ENCODE results near the gene VAMP3. TPM values are rescaled to one million over a fixed set of nuclear protein-coding genes. Genes with fewer than 3 reads are reported as not detected.

The VAMP3 gene
- total RNA-seq, 1 donor from 2014 or later: 31.8 TPM

DNA sequence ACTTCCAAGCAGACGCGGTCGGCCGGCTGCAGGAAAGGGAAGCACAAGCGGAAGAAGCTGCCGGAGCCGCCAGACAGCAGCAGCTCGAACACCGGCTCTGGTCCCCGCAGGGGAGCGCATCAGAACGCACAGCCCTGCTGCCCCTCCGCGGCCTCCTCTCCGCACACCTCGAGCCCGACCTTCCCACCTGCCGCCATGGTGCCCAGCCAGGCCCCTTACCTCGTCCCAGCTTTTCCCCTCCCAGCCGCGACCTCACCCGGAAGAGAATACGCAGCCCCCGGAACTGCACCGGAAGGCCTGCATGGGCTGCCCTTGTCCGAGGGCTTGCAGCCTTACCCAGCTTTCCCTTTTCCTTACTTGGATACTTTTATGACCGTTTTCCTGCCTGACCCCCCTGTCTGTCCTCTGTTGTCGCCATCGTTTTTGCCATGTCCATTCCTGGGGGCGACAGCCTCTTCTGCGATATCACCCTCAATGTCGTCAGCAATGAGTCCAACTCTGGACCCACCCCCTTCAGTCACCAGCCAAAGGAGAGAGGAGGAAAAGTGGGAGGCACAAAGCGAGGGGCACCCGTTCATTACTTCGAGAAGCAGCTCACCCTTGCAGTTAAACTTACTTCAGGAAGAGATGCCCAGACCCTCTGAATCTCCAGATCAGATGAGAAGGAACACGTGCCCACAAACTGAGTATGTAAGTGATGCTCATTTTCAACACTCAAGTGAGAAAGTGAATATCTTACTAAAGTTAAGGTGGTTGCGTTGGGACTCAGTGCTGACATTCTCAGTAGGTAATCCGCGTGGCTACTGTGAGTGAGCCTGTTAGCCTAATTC is 56.2 kb downstream of the VAMP3 start:
- intact Hi-C loops (cut with micrococcal nuclease): no loop called here
- TF ChIP-seq, protein P1, sequence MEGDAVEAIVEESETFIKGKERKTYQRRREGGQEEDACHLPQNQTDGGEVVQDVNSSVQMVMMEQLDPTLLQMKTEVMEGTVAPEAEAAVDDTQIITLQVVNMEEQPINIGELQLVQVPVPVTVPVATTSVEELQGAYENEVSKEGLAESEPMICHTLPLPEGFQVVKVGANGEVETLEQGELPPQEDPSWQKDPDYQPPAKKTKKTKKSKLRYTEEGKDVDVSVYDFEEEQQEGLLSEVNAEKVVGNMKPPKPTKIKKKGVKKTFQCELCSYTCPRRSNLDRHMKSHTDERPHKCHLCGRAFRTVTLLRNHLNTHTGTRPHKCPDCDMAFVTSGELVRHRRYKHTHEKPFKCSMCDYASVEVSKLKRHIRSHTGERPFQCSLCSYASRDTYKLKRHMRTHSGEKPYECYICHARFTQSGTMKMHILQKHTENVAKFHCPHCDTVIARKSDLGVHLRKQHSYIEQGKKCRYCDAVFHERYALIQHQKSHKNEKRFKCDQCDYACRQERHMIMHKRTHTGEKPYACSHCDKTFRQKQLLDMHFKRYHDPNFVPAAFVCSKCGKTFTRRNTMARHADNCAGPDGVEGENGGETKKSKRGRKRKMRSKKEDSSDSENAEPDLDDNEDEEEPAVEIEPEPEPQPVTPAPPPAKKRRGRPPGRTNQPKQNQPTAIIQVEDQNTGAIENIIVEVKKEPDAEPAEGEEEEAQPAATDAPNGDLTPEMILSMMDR (IDR thresholded peaks at IDR 0.05): no peak
- H3K4me3 Mint-ChIP-seq: peak overlapping the region; percentile 83
- DNase-seq (no peak), ATAC-seq (ENCODE audit: low read depth) (peak; percentile 14)
- H3K36me3 Mint-ChIP-seq (ENCODE audit: low read depth): peaks cover 16% of the 10 kb centered on the region
- POLR2A ChIA-PET: no interaction called here
- peaks cover 18% of the 10 kb centered on the region for H3K4me1 Mint-ChIP-seq
- H3K27me3 Mint-ChIP-seq: no peaks in the 10 kb centered on the region
- peak overlapping the region; percentile 63 for H3K27ac Mint-ChIP-seq
- no peaks in the 10 kb centered on the region for H3K9me3 Mint-ChIP-seq
- CTCF ChIA-PET: no interaction called here

Other genes with a start within 250 kb of the VAMP3 start
- gene PER3, start 13.0 kb downstream of the VAMP3 start, total RNA-seq: 2.7 and 3.3 TPM in 2 replicates
- gene UTS2, start 81.8 kb downstream of the VAMP3 start, total RNA-seq: 4.1 and 5.9 TPM in 2 replicates
- gene TNFRSF9, start 169.5 kb downstream of the VAMP3 start, total RNA-seq: 2.2 and 2.5 TPM in 2 replicates
- gene PARK7, start 190.4 kb downstream of the VAMP3 start, total RNA-seq: 242 and 281 TPM in 2 replicates

Data from activated B cell treated with CpG ODN at 0.5 μM for 24 hours (primary cell).